HG02938 (cell line): Measurements from ENCODE around the gene WDR87.
"Not testable (repeated sequence)": the region's sequence is repeated elsewhere in the genome, so short reads cannot be mapped to it uniquely, and the experiment has no call there.

Experiments
- ATAC-seq: cut with Tn5 transposase; IDR thresholded peaks from one replicate; pipeline ENCODE4 v1.9.1; 2021; ENCODE audit warnings: mild to moderate bottlenecking, moderate library complexity; ENCODE audit not compliant: unreplicated experiment

WDR87 gene

GRCh38 chr19:37893845-37894575 lies 12.4 kb downstream of the WDR87 start:
- no peak for ATAC-seq

- ATAC-seq, result no peak
Measured at GRCh38 chr19:37886571-37886970, 19.8 kb downstream of the WDR87 start.

- ATAC-seq, result no peak
Measured at GRCh38 chr19:37885392-37885791, 21.0 kb downstream of the WDR87 start.

- no peak for ATAC-seq
Measured at GRCh38 chr19:37877147-37877546, 29.2 kb downstream of the WDR87 start.

- ATAC-seq, result no peak
Measured at GRCh38 chr19:37876032-37876431, 30.4 kb downstream of the WDR87 start.

- no peak for ATAC-seq
Measured at GRCh38 chr19:37874784-37875183, 31.6 kb downstream of the WDR87 start.

- no peak for ATAC-seq
Measured at GRCh38 chr19:37872383-37872782, 34.0 kb downstream of the WDR87 start.

- no peak for ATAC-seq
Measured at GRCh38 chr19:37869766-37870340, 36.5 kb downstream of the WDR87 start.

- no peak for ATAC-seq
Measured at GRCh38 chr19:37867831-37868230, 38.6 kb downstream of the WDR87 start.

GRCh38 chr19:37865930-37866329 lies 40.5 kb downstream of the WDR87 start:
- ATAC-seq, result not testable (repeated sequence)

GRCh38 chr19:37864501-37864900 lies 41.9 kb downstream of the WDR87 start:
- no peak for ATAC-seq

GRCh38 chr19:37855098-37855497 lies 51.3 kb downstream of the WDR87 start:
- no peak for ATAC-seq

GRCh38 chr19:37845932-37846331 lies 60.5 kb downstream of the WDR87 start:
- no peak for ATAC-seq
